HS-5 (cell line): ENCODE results near the gene MRPL45.

Experiments used
- DNase-seq: peaks from one replicate; pipeline ENCODE4 v3.0.0-alpha.2; 2012; ENCODE audit warnings: low read depth

The MRPL45 gene

GRCh38 chr17:38325221-38325851 is 28.4 kb downstream of the MRPL45 start:
- no peak for DNase-seq

- no peak for DNase-seq
Observed at GRCh38 chr17:38326996-38327792, 30.2 kb downstream of the MRPL45 start.

GRCh38 chr17:38327936-38328335 is 31.0 kb downstream of the MRPL45 start:
- DNase-seq: no peak

- DNase-seq: no peak
Observed at GRCh38 chr17:38328620-38329019, 31.7 kb downstream of the MRPL45 start.

- DNase-seq: no peak
Observed at GRCh38 chr17:38329284-38329683, 32.3 kb downstream of the MRPL45 start.

- no peak for DNase-seq
Observed at GRCh38 chr17:38329808-38330730, 33.1 kb downstream of the MRPL45 start.

- DNase-seq: no peak
Observed at GRCh38 chr17:38330941-38331411, 34.0 kb downstream of the MRPL45 start.

- DNase-seq: no peak
Observed at GRCh38 chr17:38332735-38333134, 35.8 kb downstream of the MRPL45 start.

- DNase-seq: no peak
Observed at GRCh38 chr17:38333635-38334295, 36.8 kb downstream of the MRPL45 start.

GRCh38 chr17:38334480-38335364 is 37.8 kb downstream of the MRPL45 start:
- DNase-seq: no peak

GRCh38 chr17:38336838-38337237 is 39.9 kb downstream of the MRPL45 start:
- no peak for DNase-seq

GRCh38 chr17:38338053-38338452 is 41.1 kb downstream of the MRPL45 start:
- no peak for DNase-seq

- no peak for DNase-seq
Observed at GRCh38 chr17:38338535-38338934, 41.6 kb downstream of the MRPL45 start.

GRCh38 chr17:38339891-38340290 is 42.9 kb downstream of the MRPL45 start:
- no peak for DNase-seq

- DNase-seq: no peak
Observed at GRCh38 chr17:38341035-38341721, 44.2 kb downstream of the MRPL45 start.

GRCh38 chr17:38342886-38343607 is 46.1 kb downstream of the MRPL45 start:
- DNase-seq: no peak

GRCh38 chr17:38343608-38344419 is 46.8 kb downstream of the MRPL45 start, which contains the start of gene GPR179:
TSS of gene GPR179 (minus strand) at chr17:38343956. CDS start at chr17:38343789, 167 bp downstream.
- no peak for DNase-seq

- no peak for DNase-seq
Observed at GRCh38 chr17:38344420-38344745, 47.4 kb downstream of the MRPL45 start.

- DNase-seq: no peak
Observed at GRCh38 chr17:38345743-38346142, 48.8 kb downstream of the MRPL45 start.
